B cell (primary cell): ENCODE results near the gene IFT88. TPM values are rescaled to one million over a fixed set of nuclear protein-coding genes. Genes with fewer than 3 reads are reported as not detected.

ENCODE experiments used
- ATAC-seq: fragments of 200-7000 bp; cut with Tn5 transposase; one replicate; pipeline ENCODE4 v1.10.0; 2021; ENCODE audit warnings: low read depth, mild to moderate bottlenecking, moderate number of reproducible peaks, moderate library complexity
- CTCF ChIA-PET: fragments of 350-600 bp; sonication (Branson Sonifier 250); formaldehyde crosslinking; loops from one replicate; lab custom pipeline; 2021; ENCODE audit warnings: antibody characterized with exemption, inconsistent platforms; lab: Charles Lee
- POLR2A ChIA-PET: fragments of 350-600 bp; sonication (Branson Sonifier 250); formaldehyde crosslinking; loops from one replicate; lab custom pipeline; 2021; ENCODE audit warnings: antibody characterized with exemption; lab: Charles Lee
- DNase-seq: peaks from one replicate; pipeline ENCODE4 v3.0.0; 2013
- H2AFZ ChIP-seq: 2 replicates; pipeline ENCODE4 v1.6.1; 2012; ENCODE audit warnings: mild to moderate bottlenecking, low read depth, low read length; ENCODE audit not compliant: insufficient read depth, poor library complexity, severe bottlenecking
- H3K27ac ChIP-seq, 2 donors: 1 replicate in 1 of 2; 2 replicates in 1 of 2; pipeline ENCODE4 v1.5.1; 2012 to 2013; ENCODE audit warnings: low read length in 2 of 2, mild to moderate bottlenecking in 2 of 2, moderate library complexity in 1 of 2
- H3K27me3 ChIP-seq, 4 experiments: fragments of 200-600 bp in 1 of 4; sonication (generic) in 1 of 4; replicated peaks in 1 of 4; 1 replicate in 2 of 4; 2 replicates in 2 of 4; pipeline versions ENCODE4 v1.6.1 to v1.7.0; 2013 to 2016; ENCODE audit warnings: low read length in 3 of 4, mild to moderate bottlenecking in 2 of 4, mixed read lengths in 1 of 4, moderate library complexity in 1 of 4; ENCODE audit not compliant: insufficient read depth in 4 of 4, control insufficient read depth in 3 of 4; ENCODE audit errors: control extremely low read depth in 1 of 4
- H3K36me3 ChIP-seq, 2 experiments: replicated peaks in 1 of 2; 1 replicate in 1 of 2; 2 replicates in 1 of 2; pipeline versions ENCODE4 v1.6.1 to v1.7.1; 2013; ENCODE audit warnings: low read length in 1 of 2; ENCODE audit not compliant: insufficient read depth in 2 of 2, control insufficient read depth in 1 of 2; ENCODE audit errors: control extremely low read depth in 1 of 2, extremely low read depth in 1 of 2
- H3K4me1 ChIP-seq, 2 donors: fragments of 200-600 bp in 1 of 2; sonication (generic) in 1 of 2; 1 replicate in 1 of 2; 2 replicates in 1 of 2; pipeline versions ENCODE4 v1.5.1 to v1.6.1; 2013 to 2017; ENCODE audit warnings: low read length in 2 of 2; ENCODE audit not compliant: control insufficient read depth in 2 of 2, insufficient read depth in 2 of 2
- H3K4me2 ChIP-seq: replicated peaks from 2 replicates; pipeline ENCODE3; 2012; ENCODE audit warnings: mild to moderate bottlenecking, low read depth, low read length; ENCODE audit not compliant: poor library complexity, severe bottlenecking
- H3K4me3 ChIP-seq, 5 experiments: fragments of 200-600 bp in 1 of 5; sonication (generic) in 1 of 5; 1 replicate in 3 of 5; 2 replicates in 2 of 5; pipeline versions ENCODE4 v1.5.1 to v1.7.0; 2011 to 2016; ENCODE audit warnings: low read length in 4 of 5, mild to moderate bottlenecking in 4 of 5, low read depth in 2 of 5, control low read depth in 1 of 5, moderate library complexity in 1 of 5; ENCODE audit not compliant: insufficient read depth in 1 of 5; ENCODE audit errors: control extremely low read depth in 1 of 5, extremely low read depth in 1 of 5
- H3K79me2 ChIP-seq: fragments of 200-600 bp; sonication (generic); one replicate; pipeline ENCODE4 v1.6.0; 2016; ENCODE audit warnings: low read length; ENCODE audit not compliant: control insufficient read depth, insufficient read depth
- H3K9ac ChIP-seq: fragments of 200-600 bp; sonication (generic); 2 replicates; pipeline ENCODE4 v1.6.1; 2017; ENCODE audit warnings: mild to moderate bottlenecking, low read length, moderate library complexity
- H3K9me3 ChIP-seq, 3 donors: one replicate each; pipeline versions ENCODE4 v1.6.1 to v1.7.1; 2013; ENCODE audit warnings: low read length in 2 of 3; ENCODE audit not compliant: control insufficient read depth in 2 of 3, insufficient read depth in 1 of 3; ENCODE audit errors: control extremely low read depth in 1 of 3
- H4K20me1 ChIP-seq: 2 replicates; pipeline ENCODE4 v1.6.0; 2012; ENCODE audit warnings: mild to moderate bottlenecking, low read length; ENCODE audit not compliant: insufficient read depth, control insufficient read depth, poor library complexity, severe bottlenecking
- H3K27ac Mint-ChIP-seq: one replicate; pipeline ENCODE4 v1.8.0; 2021; ENCODE audit warnings: mixed read lengths
- H3K27me3 Mint-ChIP-seq: one replicate; pipeline ENCODE4 v1.8.0; 2021; ENCODE audit warnings: mixed read lengths
- H3K4me1 Mint-ChIP-seq: one replicate; pipeline ENCODE4 v1.8.0; 2021; ENCODE audit warnings: mixed read lengths
- H3K4me3 Mint-ChIP-seq: one replicate; pipeline ENCODE4 v1.8.0; 2021; ENCODE audit warnings: mixed read lengths
- H3K9me3 Mint-ChIP-seq: one replicate; pipeline ENCODE4 v1.8.0; 2022; ENCODE audit warnings: mixed read lengths; ENCODE audit not compliant: insufficient read depth
- CTCF ChIP-seq: fragments of 200-600 bp; IDR thresholded peaks from one replicate; pipeline ENCODE4 v1.8.0; 2022; ENCODE audit warnings: antibody characterized with exemption, mild to moderate bottlenecking
- EZH2 ChIP-seq: IDR thresholded peaks from 2 replicates; pipeline ENCODE4 v1.6.1; 2012; ENCODE audit warnings: borderline replicate concordance, low read depth, mild to moderate bottlenecking, moderate library complexity, low read length; ENCODE audit not compliant: insufficient read depth, poor library complexity, severe bottlenecking
- WGBS: methylation state at CpG from one replicate; pipeline ENCODE4 v1.1.5; 2013; ENCODE audit warnings: missing lambda C conversion rate; ENCODE audit not compliant: insufficient coverage; 5-methylcytosine and 5-hydroxymethylcytosine counted together
- intact Hi-C: fragments of 100-400 bp; cut with micrococcal nuclease; formaldehyde crosslinking; loops from one replicate; pipeline ENCODE4 v1.10.0; 2022
- polyA plus RNA-seq: library from polyadenylated mRNA; depleted of rRNA; stranded (reverse); fragments of >200 nt; gene quantifications from 2 replicates; pipeline ENCODE4 v1.2.3, GENCODE V29; 2012
- total RNA-seq, 2 donors: library from RNA; stranded (reverse); fragments of 120-200 nt in 1 of 2; gene quantifications; 1 replicate in 1 of 2; 2 replicates in 1 of 2; pipeline versions ENCODE4 v1.2.3 to v1.2.4, GENCODE V29; 2013 to 2022

The IFT88 gene
- total and polyA plus RNA-seq, 2 donors (not counting 1 experiment from before 2014, with no cell fraction given) = 8.0 to 23.3 TPM

GRCh38 chr13:20689291-20689690 lies 122.3 kb downstream of the IFT88 start:
- Mint-ChIP-seq H3K4me3 (no peak overlapping the region), H3K27me3 (no peaks in the 10 kb centered on the region), H3K9me3 (no peaks in the 10 kb centered on the region), H3K27ac (no peak overlapping the region), H3K4me1 (no peaks in the 10 kb centered on the region)
- Histone ChIP-seq H4K20me1 (no peaks in the 10 kb centered on the region), H2AFZ (no peak overlapping the region), H3K27ac (no peak overlapping the region), H3K4me3 (no peak overlapping the region), H3K9ac (no peak overlapping the region), H3K4me2 (no peak overlapping the region), H3K9me3 (no peaks in the 10 kb centered on the region), H3K36me3 (peaks cover 1 to 3% of the 10 kb centered on the region in 2 experiments), H3K79me2 (no peaks in the 10 kb centered on the region), H3K4me1 (no peaks in the 10 kb centered on the region), H3K27me3 (no peaks in the 10 kb centered on the region)
- DNase-seq (no peak), ATAC-seq (no peak)
- intact Hi-C loops = no loop called here
- ChIA-PET CTCF (interaction anchor here (1.0 to 1.2 kb wide), 2 partner anchors 21 to 23 kb away, joined by 3 to 5 read pairs; no protein-coding TSS in a partner anchor), POLR2A (no interaction called here)
- no peak for TF ChIP-seq CTCF
- no peak for TF ChIP-seq EZH2
- no CpG with 5 or more reads among the region's 3 CpGs for WGBS

GRCh38 chr13:20691616-20692015 lies 124.7 kb downstream of the IFT88 start:
- TF ChIP-seq CTCF (no peak), EZH2 (no peak)
- no peak for DNase-seq
- intact Hi-C loops = no loop called here
- no peak overlapping the region for H3K27ac ChIP-seq
- Mint-ChIP-seq H3K27ac (no peak overlapping the region), H3K4me1 (no peaks in the 10 kb centered on the region), H3K9me3 (no peaks in the 10 kb centered on the region), H3K4me3 (no peak overlapping the region), H3K27me3 (peaks cover 6% of the 10 kb centered on the region)
- peaks cover 1 to 3% of the 10 kb centered on the region in 2 experiments for H3K36me3 ChIP-seq
- peaks cover 0 to 5% (median 0%) of the 10 kb centered on the region in 4 experiments for H3K27me3 ChIP-seq
- WGBS = no CpG with 5 or more reads among the region's 4 CpGs
- no peak for ATAC-seq
- no peak overlapping the region for H3K4me3 ChIP-seq
- no peaks in the 10 kb centered on the region for H3K4me1 ChIP-seq
- CTCF ChIA-PET = no interaction called here
- no peak overlapping the region for H2AFZ ChIP-seq
- no peak overlapping the region for H3K4me2 ChIP-seq
- POLR2A ChIA-PET = no interaction called here
- no peaks in the 10 kb centered on the region for H3K79me2 ChIP-seq
- H4K20me1 ChIP-seq = no peaks in the 10 kb centered on the region
- no peak overlapping the region for H3K9ac ChIP-seq
- H3K9me3 ChIP-seq = no peaks in the 10 kb centered on the region
